RWPE2 (cell line): ENCODE measurements around the gene PPL.

Experiments
- ATAC-seq: fragments of 200-7000 bp; cut with Tn5 transposase; 3 replicates; pipeline ENCODE4 v1.9.1; 2021; ENCODE audit warnings: low read depth
- DNase-seq: peaks from one replicate; pipeline ENCODE4 v3.0.0-alpha.2; 2020; ENCODE audit warnings: low spot score
- H3K27ac ChIP-seq: fragments of 450-650 bp; 2 replicates; pipeline ENCODE4 v1.5.1; 2017; ENCODE audit warnings: mild to moderate bottlenecking; ENCODE audit not compliant: poor library complexity, severe bottlenecking
- H3K27me3 ChIP-seq: fragments of 250-450 bp; sonication (Bioruptor Pico); 2 replicates; pipeline ENCODE4 v1.5.1; 2021; ENCODE audit warnings: mild to moderate bottlenecking, moderate library complexity; ENCODE audit not compliant: insufficient read depth, poor library complexity, severe bottlenecking
- H3K36me3 ChIP-seq: fragments of 250-450 bp; sonication (Bioruptor Pico); 2 replicates; pipeline ENCODE4 v1.5.1; 2020; ENCODE audit warnings: low read depth, mild to moderate bottlenecking, moderate library complexity
- H3K4me1 ChIP-seq: fragments of 250-450 bp; sonication (Bioruptor Pico); 2 replicates; pipeline ENCODE4 v1.5.1; 2021; ENCODE audit warnings: mild to moderate bottlenecking, moderate library complexity; ENCODE audit not compliant: insufficient read depth, poor library complexity, severe bottlenecking
- H3K4me3 ChIP-seq: fragments of 250-450 bp; sonication (Bioruptor Pico); 2 replicates; pipeline ENCODE4 v1.5.1; 2021; ENCODE audit warnings: mild to moderate bottlenecking, moderate library complexity; ENCODE audit not compliant: severe bottlenecking
- H3K9me3 ChIP-seq: fragments of 250-450 bp; sonication (Bioruptor Pico); 2 replicates; pipeline ENCODE4 v1.5.1; 2021; ENCODE audit warnings: mild to moderate bottlenecking, moderate library complexity; ENCODE audit not compliant: severe bottlenecking
- CTCF ChIP-seq: fragments of 450-650 bp; IDR thresholded peaks from one replicate; pipeline ENCODE4 v1.5.1; 2017; ENCODE audit warnings: mild to moderate bottlenecking, moderate library complexity; ENCODE audit not compliant: poor library complexity, severe bottlenecking

PPL gene, protein sequence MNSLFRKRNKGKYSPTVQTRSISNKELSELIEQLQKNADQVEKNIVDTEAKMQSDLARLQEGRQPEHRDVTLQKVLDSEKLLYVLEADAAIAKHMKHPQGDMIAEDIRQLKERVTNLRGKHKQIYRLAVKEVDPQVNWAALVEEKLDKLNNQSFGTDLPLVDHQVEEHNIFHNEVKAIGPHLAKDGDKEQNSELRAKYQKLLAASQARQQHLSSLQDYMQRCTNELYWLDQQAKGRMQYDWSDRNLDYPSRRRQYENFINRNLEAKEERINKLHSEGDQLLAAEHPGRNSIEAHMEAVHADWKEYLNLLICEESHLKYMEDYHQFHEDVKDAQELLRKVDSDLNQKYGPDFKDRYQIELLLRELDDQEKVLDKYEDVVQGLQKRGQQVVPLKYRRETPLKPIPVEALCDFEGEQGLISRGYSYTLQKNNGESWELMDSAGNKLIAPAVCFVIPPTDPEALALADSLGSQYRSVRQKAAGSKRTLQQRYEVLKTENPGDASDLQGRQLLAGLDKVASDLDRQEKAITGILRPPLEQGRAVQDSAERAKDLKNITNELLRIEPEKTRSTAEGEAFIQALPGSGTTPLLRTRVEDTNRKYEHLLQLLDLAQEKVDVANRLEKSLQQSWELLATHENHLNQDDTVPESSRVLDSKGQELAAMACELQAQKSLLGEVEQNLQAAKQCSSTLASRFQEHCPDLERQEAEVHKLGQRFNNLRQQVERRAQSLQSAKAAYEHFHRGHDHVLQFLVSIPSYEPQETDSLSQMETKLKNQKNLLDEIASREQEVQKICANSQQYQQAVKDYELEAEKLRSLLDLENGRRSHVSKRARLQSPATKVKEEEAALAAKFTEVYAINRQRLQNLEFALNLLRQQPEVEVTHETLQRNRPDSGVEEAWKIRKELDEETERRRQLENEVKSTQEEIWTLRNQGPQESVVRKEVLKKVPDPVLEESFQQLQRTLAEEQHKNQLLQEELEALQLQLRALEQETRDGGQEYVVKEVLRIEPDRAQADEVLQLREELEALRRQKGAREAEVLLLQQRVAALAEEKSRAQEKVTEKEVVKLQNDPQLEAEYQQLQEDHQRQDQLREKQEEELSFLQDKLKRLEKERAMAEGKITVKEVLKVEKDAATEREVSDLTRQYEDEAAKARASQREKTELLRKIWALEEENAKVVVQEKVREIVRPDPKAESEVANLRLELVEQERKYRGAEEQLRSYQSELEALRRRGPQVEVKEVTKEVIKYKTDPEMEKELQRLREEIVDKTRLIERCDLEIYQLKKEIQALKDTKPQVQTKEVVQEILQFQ (N-terminal part only)

DNA sequence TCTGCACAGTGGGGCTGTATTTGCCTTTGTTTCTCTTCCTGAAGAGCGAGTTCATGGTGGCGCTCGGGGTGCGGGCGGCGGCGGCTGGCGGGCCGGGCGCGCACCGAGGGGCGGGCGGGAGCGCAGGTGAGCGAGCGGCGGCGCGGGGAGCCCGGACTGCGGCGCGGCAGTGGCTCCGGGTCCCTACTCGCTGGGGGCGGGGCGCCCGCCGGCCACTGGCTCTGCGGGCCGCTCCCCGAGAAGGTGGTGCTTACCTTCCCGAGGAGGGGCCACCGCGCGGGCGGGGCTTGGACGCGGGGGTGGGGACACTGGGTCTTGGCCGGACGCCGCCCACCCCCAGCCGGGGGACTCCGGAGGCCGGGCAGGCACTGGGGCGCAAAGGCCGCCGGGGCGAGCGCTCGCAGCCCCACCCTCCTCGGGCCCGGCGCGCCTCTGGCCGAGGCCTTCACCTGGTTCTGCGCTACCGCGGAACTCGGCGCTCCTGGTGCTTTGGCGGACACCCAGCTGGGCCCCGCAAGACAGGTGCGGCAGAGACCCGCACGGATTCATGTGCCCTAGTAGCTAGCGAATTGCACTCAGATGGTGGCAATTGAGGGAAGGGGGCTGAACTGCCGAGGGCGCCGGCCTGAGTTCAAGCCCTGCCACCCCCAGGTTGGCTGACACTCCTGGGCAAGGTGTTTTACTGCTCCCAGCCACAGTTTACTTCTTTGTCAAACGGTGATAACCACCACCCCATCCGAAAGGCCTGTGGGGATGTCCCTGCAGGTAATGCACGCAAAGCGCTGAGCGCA is at the start of gene PPL:
Gene PPL (minus strand): TSS at position 158 of the 791 bp plus-strand sequence. CDS start 103 bp downstream, at position 55.
- no peaks in the 10 kb centered on the region for H3K9me3 ChIP-seq
- DNase-seq (peak; percentile 91), ATAC-seq (peak; percentile 72)
- H3K27ac ChIP-seq, result peak within 1 kb of the TSS; percentile 79
- no peak for TF ChIP-seq CTCF
- peaks cover 12% of the 10 kb centered on the region for H3K4me1 ChIP-seq
- no peaks in the 10 kb centered on the region for H3K27me3 ChIP-seq
- peak within 1 kb of the TSS; percentile 74 for H3K4me3 ChIP-seq
- H3K36me3 ChIP-seq, result peaks cover 27% of the 10 kb centered on the region

DNA sequence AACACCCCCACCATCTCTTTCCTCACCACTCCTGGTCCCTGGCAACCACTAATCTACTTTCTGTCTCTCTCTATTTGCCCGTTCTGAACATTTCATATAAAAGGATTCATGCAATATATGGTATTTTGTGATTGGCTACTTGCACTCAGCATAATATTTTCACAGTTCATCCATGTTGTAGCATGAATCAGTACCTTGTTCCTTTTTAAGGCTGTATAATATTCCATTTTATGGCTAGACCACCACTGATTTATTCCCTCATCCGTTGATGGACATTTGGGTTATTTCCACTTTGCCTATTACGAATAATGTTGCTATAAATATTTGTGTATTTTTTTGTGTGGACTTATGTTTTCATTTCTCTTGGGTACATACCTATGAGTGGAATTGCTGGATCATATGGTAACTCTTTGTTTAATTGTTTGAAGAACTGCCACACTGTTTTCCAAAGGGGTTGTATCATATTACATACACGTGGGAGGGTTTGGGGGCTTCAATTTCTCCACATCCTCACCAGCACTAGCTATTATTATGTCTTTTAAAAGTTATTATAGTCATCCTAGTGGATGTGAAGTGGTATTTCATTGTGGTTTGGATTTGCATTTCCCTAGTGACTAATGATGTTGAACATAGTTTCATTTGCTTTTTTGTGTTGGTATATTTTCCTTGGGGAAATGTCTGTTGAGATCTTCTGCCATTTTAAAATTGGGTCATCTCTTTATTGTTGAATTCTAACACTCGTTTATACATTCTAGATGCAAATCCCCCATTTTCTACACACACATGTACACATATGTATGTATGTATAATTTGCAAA is 47.4 kb upstream of the PPL start:
- no peak for ATAC-seq
- Histone ChIP-seq H3K27me3 (peaks cover 26% of the 10 kb centered on the region), H3K4me3 (no peak overlapping the region), H3K4me1 (no peaks in the 10 kb centered on the region), H3K9me3 (no peaks in the 10 kb centered on the region), H3K27ac (no peak overlapping the region), H3K36me3 (no peaks in the 10 kb centered on the region)
- no peak for TF ChIP-seq CTCF
- no peak for DNase-seq

GRCh38 chr16:4982056-4982867 is 45.3 kb upstream of the PPL start:
- TF ChIP-seq CTCF, result no peak

More at GRCh38 chr16:4982056-4982867, 45.3 kb upstream of the PPL start:
- no peak overlapping the region for H3K27ac ChIP-seq
- no peaks in the 10 kb centered on the region for H3K36me3 ChIP-seq
- H3K4me3 ChIP-seq, result no peak overlapping the region
- no peak for ATAC-seq
- no peak for DNase-seq
- H3K9me3 ChIP-seq, result no peaks in the 10 kb centered on the region
- H3K4me1 ChIP-seq, result no peaks in the 10 kb centered on the region
- H3K27me3 ChIP-seq, result peaks cover 11% of the 10 kb centered on the region
